DOHH2 (cell line): Measurements from ENCODE around the gene FAM107B.
A peak's percentile ranks its signal among the peaks of the same experiment; 100 is the strongest.

Experiments
- H3F3A ChIP-seq: fragments of 200-600 bp; sonication (generic), shearing (Covaris generic); 2 replicates; pipeline ENCODE4 v1.6.0; 2016; ENCODE audit warnings: antibody characterized with exemption, mild to moderate bottlenecking; ENCODE audit not compliant: control insufficient read depth, insufficient read depth
- H3K27ac ChIP-seq: fragments of 200-600 bp; sonication (generic); 2 replicates; pipeline ENCODE4 v1.5.1; 2014; ENCODE audit warnings: low read depth, mild to moderate bottlenecking, low read length, moderate library complexity
- H3K27me3 ChIP-seq: fragments of 200-600 bp; sonication (generic); 2 replicates; pipeline ENCODE4 v1.6.1; 2014; ENCODE audit warnings: mild to moderate bottlenecking, low read length, mixed read lengths; ENCODE audit not compliant: control insufficient read depth
- H3K36me3 ChIP-seq: fragments of 200-600 bp; sonication (generic); 2 replicates; pipeline ENCODE4 v1.6.1; 2014; ENCODE audit warnings: mild to moderate bottlenecking, low read length, moderate library complexity, mixed read lengths; ENCODE audit not compliant: control insufficient read depth
- H3K4me1 ChIP-seq: fragments of 200-600 bp; sonication (generic); 2 replicates; pipeline ENCODE4 v1.6.1; 2014; ENCODE audit warnings: mild to moderate bottlenecking, low read length, mixed read lengths; ENCODE audit not compliant: control insufficient read depth
- H3K4me2 ChIP-seq: fragments of 200-600 bp; sonication (generic); 2 replicates; pipeline ENCODE4 v1.6.0; 2014; ENCODE audit warnings: mild to moderate bottlenecking, low read length, moderate library complexity
- H3K4me3 ChIP-seq: fragments of 200-600 bp; sonication (generic); 2 replicates; pipeline ENCODE4 v1.5.1; 2014; ENCODE audit warnings: mild to moderate bottlenecking, low read length, mixed read lengths
- H3K79me2 ChIP-seq: fragments of 200-600 bp; sonication (generic); 2 replicates; pipeline ENCODE4 v1.6.1; 2014; ENCODE audit warnings: mild to moderate bottlenecking, low read length, mixed read lengths; ENCODE audit not compliant: control insufficient read depth
- H3K9me2 ChIP-seq: fragments of 200-600 bp; sonication (generic); replicated peaks from 2 replicates; pipeline ENCODE4 v1.6.1; 2014; ENCODE audit warnings: mild to moderate bottlenecking, low read length, mixed read lengths; ENCODE audit not compliant: control insufficient read depth
- H3K9me3 ChIP-seq: fragments of 200-600 bp; sonication (generic); 2 replicates; pipeline ENCODE4 v1.6.1; 2014; ENCODE audit warnings: antibody characterized with exemption, low read length, mixed read lengths; ENCODE audit not compliant: control insufficient read depth, insufficient read depth
- H4K20me1 ChIP-seq: fragments of 200-600 bp; sonication (generic); 2 replicates; pipeline ENCODE4 v1.6.0; 2014; ENCODE audit warnings: low read depth, mild to moderate bottlenecking, antibody characterized with exemption, low read length, moderate library complexity; ENCODE audit not compliant: control insufficient read depth, insufficient read depth
- CTCF ChIP-seq: fragments of 200-600 bp; sonication (generic); IDR thresholded peaks from one replicate; pipeline ENCODE4 v1.5.1; 2014; ENCODE audit warnings: antibody characterized with exemption, mild to moderate bottlenecking, low read depth, low read length; ENCODE audit not compliant: poor library complexity, severe bottlenecking
- EZH2phosphoT487 ChIP-seq: fragments of 200-600 bp; sonication (generic); IDR thresholded peaks from 2 replicates; pipeline ENCODE4 v1.6.1; 2017; ENCODE audit warnings: borderline replicate concordance, mild to moderate bottlenecking, antibody characterized with exemption, low read length, moderate library complexity, mixed read lengths

Gene FAM107B

GRCh38 chr10:14545827-14546226 lies 228.9 kb downstream of the FAM107B start:
- Histone ChIP-seq H3K4me2 (no peak overlapping the region), H3K9me3 (no peaks in the 10 kb centered on the region), H4K20me1 (peaks cover 63% of the 10 kb centered on the region), H3F3A (peaks cover 39% of the 10 kb centered on the region), H3K27me3 (no peaks in the 10 kb centered on the region), H3K9me2 (no peaks in the 10 kb centered on the region), H3K27ac (0 out of 2 replicates have a peak overlapping the region, but pooled peaks have one; percentile 5), H3K36me3 (peaks cover 99% of the 10 kb centered on the region), H3K4me1 (peaks cover 48% of the 10 kb centered on the region), H3K4me3 (no peak overlapping the region), H3K79me2 (peaks cover 100% of the 10 kb centered on the region)
- TF ChIP-seq CTCF = no peak

GRCh38 chr10:14543904-14544210 lies 230.8 kb downstream of the FAM107B start:
- TF ChIP-seq EZH2phosphoT487 (no peak), CTCF (no peak)
- Histone ChIP-seq H3F3A (peaks cover 41% of the 10 kb centered on the region), H3K4me3 (no peak overlapping the region), H4K20me1 (peaks cover 63% of the 10 kb centered on the region), H3K9me3 (no peaks in the 10 kb centered on the region), H3K27me3 (no peaks in the 10 kb centered on the region), H3K9me2 (no peaks in the 10 kb centered on the region), H3K27ac (no peak overlapping the region), H3K79me2 (peaks cover 100% of the 10 kb centered on the region), H3K4me2 (no peak overlapping the region), H3K4me1 (peaks cover 32% of the 10 kb centered on the region), H3K36me3 (peaks cover 99% of the 10 kb centered on the region)

GRCh38 chr10:14543046-14543903 lies 231.4 kb downstream of the FAM107B start:
- H3K27ac ChIP-seq = no peak overlapping the region
- H3K79me2 ChIP-seq = peaks cover 100% of the 10 kb centered on the region
- peaks cover 99% of the 10 kb centered on the region for H3K36me3 ChIP-seq
- no peaks in the 10 kb centered on the region for H3K9me3 ChIP-seq
- H4K20me1 ChIP-seq = peaks cover 60% of the 10 kb centered on the region
- TF ChIP-seq CTCF = no peak
- TF ChIP-seq EZH2phosphoT487 = no peak
- no peak overlapping the region for H3K4me3 ChIP-seq
- no peaks in the 10 kb centered on the region for H3K27me3 ChIP-seq
- no peak overlapping the region for H3K4me2 ChIP-seq
- peaks cover 45% of the 10 kb centered on the region for H3F3A ChIP-seq
- H3K9me2 ChIP-seq = no peaks in the 10 kb centered on the region
- peaks cover 26% of the 10 kb centered on the region for H3K4me1 ChIP-seq
